ENCODE results near the gene TMEM18.

TMEM18 gene

GRCh38 chr2:634636-635388 is 42.4 kb downstream of the TMEM18 start:
- DNase-seq (ENCODE audit: low spot score), result no peak

GRCh38 chr2:634041-634440 is 43.2 kb downstream of the TMEM18 start:
- DNase-seq (ENCODE audit: low spot score), result no peak

GRCh38 chr2:633371-633770 is 43.8 kb downstream of the TMEM18 start:
- DNase-seq (ENCODE audit: low spot score), result no peak

GRCh38 chr2:632471-632870 is 44.7 kb downstream of the TMEM18 start:
- no peak for DNase-seq (ENCODE audit: low spot score)

GRCh38 chr2:631741-632140 is 45.5 kb downstream of the TMEM18 start:
- DNase-seq (ENCODE audit: low spot score), result no peak

GRCh38 chr2:630451-631320 is 46.5 kb downstream of the TMEM18 start:
- no peak for DNase-seq (ENCODE audit: low spot score)

GRCh38 chr2:629961-630360 is 47.2 kb downstream of the TMEM18 start:
- DNase-seq (ENCODE audit: low spot score), result no peak

- DNase-seq (ENCODE audit: low spot score), result peak; percentile 9
Observed at GRCh38 chr2:628651-629050, 48.6 kb downstream of the TMEM18 start.

- DNase-seq (ENCODE audit: low spot score), result no peak
Observed at GRCh38 chr2:627926-628560, 49.2 kb downstream of the TMEM18 start.

GRCh38 chr2:627340-627709 is 49.9 kb downstream of the TMEM18 start:
- no peak for DNase-seq (ENCODE audit: low spot score)

GRCh38 chr2:626491-627339 is 50.5 kb downstream of the TMEM18 start:
- no peak for DNase-seq (ENCODE audit: low spot score)

GRCh38 chr2:625415-626333 is 51.5 kb downstream of the TMEM18 start:
- DNase-seq (ENCODE audit: low spot score), result no peak

GRCh38 chr2:624551-625347 is 52.5 kb downstream of the TMEM18 start:
- DNase-seq (ENCODE audit: low spot score), result no peak

GRCh38 chr2:624096-624495 is 53.1 kb downstream of the TMEM18 start:
- no peak for DNase-seq (ENCODE audit: low spot score)

- DNase-seq (ENCODE audit: low spot score), result no peak
Observed at GRCh38 chr2:623130-623922, 53.9 kb downstream of the TMEM18 start.

GRCh38 chr2:622357-622756 is 54.8 kb downstream of the TMEM18 start:
- DNase-seq (ENCODE audit: low spot score), result no peak

- DNase-seq (ENCODE audit: low spot score), result no peak
Observed at GRCh38 chr2:621303-622099, 55.7 kb downstream of the TMEM18 start.
